ENCODE data around the gene UGT1A5. TPM values are rescaled to one million over a fixed set of nuclear protein-coding genes. Genes with fewer than 3 reads are reported as not detected.

UGT1A5 gene
- total and polyA plus RNA-seq, 2 of the 8 experiments (the other 6 are each of a cell fraction or from before 2014, with no cell fraction given), result not detected

DNA sequence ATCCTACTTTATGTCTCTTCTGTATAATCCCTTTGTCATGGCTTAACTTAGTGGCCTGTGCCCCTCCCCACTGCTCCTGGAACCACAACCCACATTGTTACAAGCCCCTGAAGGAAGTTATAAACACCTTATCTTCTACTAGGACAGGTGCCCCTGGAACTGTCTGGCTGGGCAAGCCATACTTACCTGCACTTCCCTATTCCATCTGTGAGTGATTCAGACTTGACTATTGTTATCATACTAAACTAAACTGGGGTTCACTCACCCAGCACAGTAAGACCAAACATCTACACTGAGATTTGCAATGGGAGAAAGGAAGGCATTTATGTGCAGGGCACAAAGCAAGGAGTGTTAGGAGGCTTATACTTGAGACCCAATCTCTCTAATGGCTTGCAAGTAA is 23.7 kb upstream of the UGT1A5 start:
- no peak overlapping the region; the same call in 1 of the 2 replicates for H2AFZ ChIP-seq (ENCODE audit: low read length)
- H3K4me1 ChIP-seq (replicated peaks in 1 of 4; ENCODE audit: control insufficient read depth in 3 of 4, insufficient read depth in 4 of 4, low read length in 3 of 4), result peaks cover 0 to 8% (median 2%) of the 10 kb centered on the region in 4 experiments; a peak in 1 of 7 replicates
- no peak overlapping the region for H3K4me2 ChIP-seq (ENCODE audit: insufficient read depth in 1 of 2, low read depth in 2 of 2, low read length in 2 of 2)
- FAIRE-seq (no peak), DNase-seq (ENCODE audit: low read depth in 1 of 2, low spot score in 2 of 2) (no peak)
- peaks cover 2% of the 10 kb centered on the region; the same call in 1 of the 2 replicates for H3K23me2 ChIP-seq (ENCODE audit: low read depth, low read length)
- H3K4ac ChIP-seq (replicated peaks; ENCODE audit: insufficient read length, low read depth, low read length), result no peak overlapping the region
- H2BK120ac ChIP-seq (replicated peaks; ENCODE audit: low read depth, low read length), result no peak overlapping the region
- H3K9me3 ChIP-seq (ENCODE audit: insufficient read depth in 2 of 2, low read depth in 1 of 2, low read length in 1 of 2), result peaks cover 0 to 2% of the 10 kb centered on the region in 2 experiments; a peak in 1 of 4 replicates
- no peak overlapping the region for H2AK5ac ChIP-seq (ENCODE audit: low read depth, low read length)
- no peak overlapping the region for H3K9ac ChIP-seq (replicated peaks in 1 of 4; ENCODE audit: extremely low read depth in 1 of 4, low read depth in 3 of 4, low read length in 3 of 4)
- H2BK20ac ChIP-seq (ENCODE audit: low read length), result no peak overlapping the region
- H3K14ac ChIP-seq (ENCODE audit: insufficient read length), result no peak overlapping the region
- no peak overlapping the region for H3K18ac ChIP-seq (ENCODE audit: extremely low read depth, low read length)
- CTCF ChIA-PET (ENCODE audit: partially characterized antibody), result no interaction called here
- H3K23ac ChIP-seq (ENCODE audit: insufficient read length), result no peak overlapping the region
- H4K8ac ChIP-seq (ENCODE audit: extremely low read depth, insufficient read depth, low read length), result no peak overlapping the region
- no peak overlapping the region for H4K91ac ChIP-seq (replicated peaks; ENCODE audit: insufficient read length, low read length)
- H3K36me3 ChIP-seq (ENCODE audit: control insufficient read depth in 2 of 4, insufficient read depth in 4 of 4, low read length in 3 of 4), result no peaks in the 10 kb centered on the region
- H3K79me1 ChIP-seq (ENCODE audit: low read depth, low read length), result no peaks in the 10 kb centered on the region
- H2BK5ac ChIP-seq (ENCODE audit: low read depth, low read length), result no peak overlapping the region
- no peak overlapping the region for H2BK12ac ChIP-seq (ENCODE audit: low read depth, low read length)
- H3K56ac ChIP-seq (replicated peaks; ENCODE audit: insufficient read length, low read depth, low read length), result no peak overlapping the region
- H3K4me3 ChIP-seq (ENCODE audit: extremely low read depth in 1 of 4, insufficient read depth in 2 of 4, low read depth in 3 of 4, low read length in 4 of 4), result no peak overlapping the region
- H3K27ac ChIP-seq (ENCODE audit: low read depth, low read length), result no peak overlapping the region
- H2BK15ac ChIP-seq (ENCODE audit: low read length), result no peak overlapping the region
- POLR2A ChIA-PET (ENCODE audit: partially characterized antibody), result no interaction called here
- H3K27me3 ChIP-seq (replicated peaks in 1 of 4; ENCODE audit: control insufficient read depth in 3 of 4, extremely low read depth in 1 of 4, insufficient read depth in 3 of 4, low read length in 3 of 4), result no peaks in the 10 kb centered on the region
- no peaks in the 10 kb centered on the region for H4K20me1 ChIP-seq (replicated peaks in 1 of 2; ENCODE audit: control insufficient read depth in 1 of 2, insufficient read depth in 2 of 2, low read length in 2 of 2)
- H4K5ac ChIP-seq (ENCODE audit: insufficient read length, low read depth, low read length), result no peak overlapping the region
- H3K79me2 ChIP-seq (ENCODE audit: control insufficient read depth in 1 of 2, insufficient read depth in 2 of 2, low read length in 2 of 2), result no peaks in the 10 kb centered on the region
- TF ChIP-seq SIX5 (IDR thresholded peaks at IDR 0.05; ENCODE audit: low read depth, low read length) (no peak), NRF1 (IDR thresholded peaks at IDR 0.05; ENCODE audit: low read depth, low read length) (no peak), EP300 (IDR thresholded peaks at IDR 0.05; ENCODE audit: borderline replicate concordance in 1 of 2, low read depth in 2 of 2, low read length in 2 of 2) (no peak), RNF2 (IDR thresholded peaks at IDR 0.05; ENCODE audit: borderline replicate concordance, low read depth, low read length, missing control alignments, poor library complexity, severe bottlenecking) (no peak), TAF1 (IDR thresholded peaks at IDR 0.05; ENCODE audit: low read depth, low read length) (no peak), HDAC6 (IDR thresholded peaks at IDR 0.05; ENCODE audit: low read depth, low read length) (no peak), TAF7 (optimal IDR thresholded peaks at IDR 0.05; ENCODE audit: borderline replicate concordance, low read depth, low read length) (no peak), RXRA (IDR thresholded peaks at IDR 0.05; ENCODE audit: insufficient read depth, low read depth, low read length) (no peak), GABPA (IDR thresholded peaks at IDR 0.05; ENCODE audit: borderline replicate concordance, insufficient read depth, low read length) (no peak), NANOG (IDR thresholded peaks at IDR 0.05; ENCODE audit: insufficient read depth, low read depth, low read length, poor library complexity, severe bottlenecking) (no peak)
- TF ChIP-seq, protein P1, sequence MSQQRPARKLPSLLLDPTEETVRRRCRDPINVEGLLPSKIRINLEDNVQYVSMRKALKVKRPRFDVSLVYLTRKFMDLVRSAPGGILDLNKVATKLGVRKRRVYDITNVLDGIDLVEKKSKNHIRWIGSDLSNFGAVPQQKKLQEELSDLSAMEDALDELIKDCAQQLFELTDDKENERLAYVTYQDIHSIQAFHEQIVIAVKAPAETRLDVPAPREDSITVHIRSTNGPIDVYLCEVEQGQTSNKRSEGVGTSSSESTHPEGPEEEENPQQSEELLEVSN (IDR thresholded peaks at IDR 0.05), result no peak

All from H1 (cell line).